HL-60 (cell line): Measurements from ENCODE around the gene ADAM12.
"Not testable (repeated sequence)": the region's sequence is repeated elsewhere in the genome, so short reads cannot be mapped to it uniquely, and the experiment has no call there.

Experiments used
- DNase-seq, 2 experiments: peaks; one replicate each; pipeline ENCODE4 v3.0.0-alpha.2; 2010 to 2020; ENCODE audit warnings: low read depth in 1 of 2, low spot score in 1 of 2
- H3K27ac ChIP-seq: fragments of 250-450 bp; sonication (Bioruptor Pico); replicated peaks from 2 replicates; pipeline ENCODE4 v1.5.1; 2020; ENCODE audit warnings: mild to moderate bottlenecking, moderate library complexity
- H3K27me3 ChIP-seq: fragments of 250-450 bp; sonication (Bioruptor Pico); 2 replicates; pipeline ENCODE4 v1.5.1; 2021; ENCODE audit warnings: mild to moderate bottlenecking, moderate library complexity; ENCODE audit not compliant: insufficient read depth, poor library complexity, severe bottlenecking
- H3K4me3 ChIP-seq: replicated peaks from 2 replicates; pipeline ENCODE4 v1.5.1; 2011; ENCODE audit warnings: mild to moderate bottlenecking, control low read depth, low read length; ENCODE audit not compliant: insufficient read depth
- GABPA ChIP-seq: IDR thresholded peaks from 2 replicates; pipeline ENCODE4 v1.6.1; 2012; ENCODE audit warnings: low read depth
- POLR2AphosphoS5 ChIP-seq: IDR thresholded peaks from 2 replicates; pipeline ENCODE4 v1.6.1; 2012; ENCODE audit warnings: low read depth
- SPI1 ChIP-seq: IDR thresholded peaks from 2 replicates; pipeline ENCODE4 v1.6.1; 2012; ENCODE audit warnings: low read depth, mild to moderate bottlenecking, borderline replicate concordance
- TF ChIP-seq, protein P1 (sequence below): IDR thresholded peaks from one replicate; pipeline ENCODE4 v1.5.1; 2011; ENCODE audit warnings: low read length, control low read depth, inconsistent platforms; ENCODE audit not compliant: insufficient read depth
- TF ChIP-seq, protein P2 (sequence below): IDR thresholded peaks from 2 replicates; pipeline ENCODE4 v1.6.1; 2012; ENCODE audit warnings: low read depth; ENCODE audit not compliant: insufficient replicate concordance

Gene ADAM12

DNA sequence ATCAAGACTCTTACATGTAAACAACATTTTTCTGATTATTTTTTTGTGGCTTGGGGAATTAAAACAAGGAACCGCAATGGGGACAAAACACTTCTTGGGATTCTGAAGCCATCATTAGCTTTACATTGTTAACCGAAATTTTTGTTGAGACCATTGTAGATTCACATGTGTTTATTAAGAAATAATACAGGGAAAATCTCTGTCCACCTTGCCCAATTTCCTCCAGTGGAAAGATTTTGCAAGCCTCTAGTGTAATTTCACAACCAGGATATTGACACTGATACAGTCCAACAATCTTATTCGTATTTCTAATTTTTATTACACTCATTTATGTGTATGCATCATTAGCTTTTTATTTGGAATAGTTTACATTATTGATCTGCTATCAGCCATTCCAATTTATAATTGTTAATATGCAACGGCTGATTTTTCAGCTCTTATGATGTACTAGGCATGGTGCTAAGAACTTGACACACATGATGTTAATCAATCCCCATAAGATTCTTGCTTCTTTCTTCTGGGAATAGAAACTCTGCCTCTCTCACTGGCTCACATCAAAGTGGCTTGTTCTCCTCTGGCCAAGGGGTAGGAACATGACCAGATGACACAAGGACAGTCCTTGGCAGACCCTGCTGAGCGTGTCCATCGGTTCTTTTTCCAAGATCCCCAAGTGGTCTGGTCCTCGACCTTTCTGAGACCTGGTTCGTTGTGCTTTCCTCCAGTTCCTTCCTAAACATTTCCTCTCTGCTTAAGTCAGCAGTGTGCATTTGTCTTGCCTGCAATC, 137.6 kb downstream of the ADAM12 start:
- Histone ChIP-seq H3K27me3 (no peaks in the 10 kb centered on the region), H3K4me3 (no peak overlapping the region), H3K27ac (no peak overlapping the region)
- no peak for TF ChIP-seq SPI1
- no peak for TF ChIP-seq GABPA
- TF ChIP-seq, protein P1, sequence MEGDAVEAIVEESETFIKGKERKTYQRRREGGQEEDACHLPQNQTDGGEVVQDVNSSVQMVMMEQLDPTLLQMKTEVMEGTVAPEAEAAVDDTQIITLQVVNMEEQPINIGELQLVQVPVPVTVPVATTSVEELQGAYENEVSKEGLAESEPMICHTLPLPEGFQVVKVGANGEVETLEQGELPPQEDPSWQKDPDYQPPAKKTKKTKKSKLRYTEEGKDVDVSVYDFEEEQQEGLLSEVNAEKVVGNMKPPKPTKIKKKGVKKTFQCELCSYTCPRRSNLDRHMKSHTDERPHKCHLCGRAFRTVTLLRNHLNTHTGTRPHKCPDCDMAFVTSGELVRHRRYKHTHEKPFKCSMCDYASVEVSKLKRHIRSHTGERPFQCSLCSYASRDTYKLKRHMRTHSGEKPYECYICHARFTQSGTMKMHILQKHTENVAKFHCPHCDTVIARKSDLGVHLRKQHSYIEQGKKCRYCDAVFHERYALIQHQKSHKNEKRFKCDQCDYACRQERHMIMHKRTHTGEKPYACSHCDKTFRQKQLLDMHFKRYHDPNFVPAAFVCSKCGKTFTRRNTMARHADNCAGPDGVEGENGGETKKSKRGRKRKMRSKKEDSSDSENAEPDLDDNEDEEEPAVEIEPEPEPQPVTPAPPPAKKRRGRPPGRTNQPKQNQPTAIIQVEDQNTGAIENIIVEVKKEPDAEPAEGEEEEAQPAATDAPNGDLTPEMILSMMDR, result no peak
- no peak for TF ChIP-seq POLR2AphosphoS5
- TF ChIP-seq, protein P2, sequence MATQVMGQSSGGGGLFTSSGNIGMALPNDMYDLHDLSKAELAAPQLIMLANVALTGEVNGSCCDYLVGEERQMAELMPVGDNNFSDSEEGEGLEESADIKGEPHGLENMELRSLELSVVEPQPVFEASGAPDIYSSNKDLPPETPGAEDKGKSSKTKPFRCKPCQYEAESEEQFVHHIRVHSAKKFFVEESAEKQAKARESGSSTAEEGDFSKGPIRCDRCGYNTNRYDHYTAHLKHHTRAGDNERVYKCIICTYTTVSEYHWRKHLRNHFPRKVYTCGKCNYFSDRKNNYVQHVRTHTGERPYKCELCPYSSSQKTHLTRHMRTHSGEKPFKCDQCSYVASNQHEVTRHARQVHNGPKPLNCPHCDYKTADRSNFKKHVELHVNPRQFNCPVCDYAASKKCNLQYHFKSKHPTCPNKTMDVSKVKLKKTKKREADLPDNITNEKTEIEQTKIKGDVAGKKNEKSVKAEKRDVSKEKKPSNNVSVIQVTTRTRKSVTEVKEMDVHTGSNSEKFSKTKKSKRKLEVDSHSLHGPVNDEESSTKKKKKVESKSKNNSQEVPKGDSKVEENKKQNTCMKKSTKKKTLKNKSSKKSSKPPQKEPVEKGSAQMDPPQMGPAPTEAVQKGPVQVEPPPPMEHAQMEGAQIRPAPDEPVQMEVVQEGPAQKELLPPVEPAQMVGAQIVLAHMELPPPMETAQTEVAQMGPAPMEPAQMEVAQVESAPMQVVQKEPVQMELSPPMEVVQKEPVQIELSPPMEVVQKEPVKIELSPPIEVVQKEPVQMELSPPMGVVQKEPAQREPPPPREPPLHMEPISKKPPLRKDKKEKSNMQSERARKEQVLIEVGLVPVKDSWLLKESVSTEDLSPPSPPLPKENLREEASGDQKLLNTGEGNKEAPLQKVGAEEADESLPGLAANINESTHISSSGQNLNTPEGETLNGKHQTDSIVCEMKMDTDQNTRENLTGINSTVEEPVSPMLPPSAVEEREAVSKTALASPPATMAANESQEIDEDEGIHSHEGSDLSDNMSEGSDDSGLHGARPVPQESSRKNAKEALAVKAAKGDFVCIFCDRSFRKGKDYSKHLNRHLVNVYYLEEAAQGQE, result no peak
- no peak for DNase-seq

DNA sequence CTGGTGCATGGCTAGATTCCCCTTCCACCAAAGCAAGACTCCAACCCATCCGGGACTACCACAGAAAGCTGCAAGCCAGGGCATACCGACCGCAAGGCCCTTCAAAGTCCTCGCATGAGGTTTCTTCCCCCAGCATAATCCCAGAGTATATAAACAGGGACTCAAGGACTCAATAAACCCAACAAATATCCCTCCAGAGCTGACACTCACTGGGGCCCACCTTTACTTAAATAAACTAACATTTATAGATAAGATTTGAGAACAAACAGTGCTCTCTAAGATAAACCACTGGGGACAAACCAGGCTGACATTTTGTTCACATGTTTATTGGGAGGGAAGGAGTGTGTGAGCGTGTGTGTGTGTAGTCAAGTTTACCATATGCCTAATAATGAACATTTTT, 138.2 kb downstream of the ADAM12 start:
- Histone ChIP-seq H3K4me3 (no peak overlapping the region), H3K27me3 (no peaks in the 10 kb centered on the region), H3K27ac (no peak overlapping the region)
- TF ChIP-seq GABPA (no peak), POLR2AphosphoS5 (no peak), SPI1 (no peak)
- TF ChIP-seq, protein P2, result no peak
- TF ChIP-seq, protein P1, result no peak
- DNase-seq, result no peak

DNA sequence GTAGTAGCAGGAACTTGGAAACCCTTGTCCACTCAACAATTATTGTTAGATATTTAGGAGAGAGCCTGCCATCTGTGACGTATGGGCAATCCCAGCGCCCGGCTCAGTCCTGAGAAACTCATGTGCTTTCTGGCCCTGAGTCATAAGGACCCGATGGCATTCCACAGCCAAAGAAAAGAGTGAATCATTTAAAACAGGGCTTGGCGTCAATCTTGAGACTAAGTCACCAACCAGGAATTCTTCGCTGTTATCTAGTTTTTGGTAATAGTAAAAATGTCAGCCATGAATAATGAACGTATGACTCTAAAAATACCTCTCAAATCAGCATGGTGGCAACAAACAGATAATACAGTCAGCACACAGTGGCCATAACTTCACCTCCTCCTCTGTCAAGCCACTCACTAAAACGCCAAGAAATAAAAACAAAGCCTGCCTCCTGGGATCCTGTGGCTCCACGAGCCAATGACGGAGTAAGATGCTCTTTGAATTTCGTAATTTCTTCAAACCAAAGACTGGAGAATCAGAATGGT, 140.8 kb downstream of the ADAM12 start:
- no peak overlapping the region for H3K27ac ChIP-seq
- H3K27me3 ChIP-seq, result no peaks in the 10 kb centered on the region
- no peak overlapping the region for H3K4me3 ChIP-seq
- TF ChIP-seq GABPA, result no peak
- TF ChIP-seq, protein P1, result no peak
- TF ChIP-seq POLR2AphosphoS5, result no peak
- TF ChIP-seq, protein P2, result no peak
- no peak for TF ChIP-seq SPI1
- DNase-seq, result no peak

DNA sequence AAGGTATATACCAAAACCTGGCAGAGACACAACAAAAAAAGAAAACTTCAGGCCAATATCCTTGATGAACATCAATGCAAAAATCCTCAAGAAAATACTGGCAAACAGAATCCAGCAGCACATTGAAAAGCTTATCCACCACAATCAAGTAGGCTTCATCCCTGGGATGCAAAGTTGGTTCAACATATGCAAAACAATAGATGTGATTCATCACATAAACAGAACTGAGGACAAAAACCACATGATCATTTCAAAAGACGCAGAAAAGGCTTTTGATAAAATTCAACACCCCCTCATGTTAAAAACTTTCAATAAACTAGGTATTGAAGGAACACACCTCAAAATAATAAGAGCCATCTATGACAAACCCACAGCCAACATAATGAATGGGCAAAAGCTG, 141.9 kb downstream of the ADAM12 start:
- not testable (repeated sequence) for DNase-seq, H3K27me3 ChIP-seq, H3K27ac ChIP-seq, H3K4me3 ChIP-seq
